ENCODE measurements around the gene SUSD1. TPM values are rescaled to one million over a fixed set of nuclear protein-coding genes. Genes with fewer than 3 reads are reported as not detected.
"Not testable (repeated sequence)": the region's sequence is repeated elsewhere in the genome, so short reads cannot be mapped to it uniquely, and the experiment has no call there.

The SUSD1 gene
- total RNA-seq, 1 donor from 2014 or later = 7.6 TPM

GRCh38 chr9:112140936-112141335 lies 34.2 kb downstream of the SUSD1 start:
- H3K27me3 Mint-ChIP-seq (ENCODE audit: low read depth) = no peaks in the 10 kb centered on the region
- intact Hi-C loops (cut with micrococcal nuclease) = no loop called here
- no peak for DNase-seq (ENCODE audit: low spot score)
- no peaks in the 10 kb centered on the region for H3K4me1 Mint-ChIP-seq (ENCODE audit: low read depth)
- no peaks in the 10 kb centered on the region for H3K9me3 Mint-ChIP-seq
- H3K36me3 Mint-ChIP-seq (ENCODE audit: low read depth) = peaks cover 14% of the 10 kb centered on the region
- H3K27ac Mint-ChIP-seq = no peak overlapping the region
- H3K4me3 Mint-ChIP-seq (ENCODE audit: low read depth) = no peak overlapping the region

GRCh38 chr9:112137066-112137465 lies 38.0 kb downstream of the SUSD1 start:
- Mint-ChIP-seq H3K27me3 (ENCODE audit: low read depth) (no peaks in the 10 kb centered on the region), H3K4me3 (ENCODE audit: low read depth) (no peak overlapping the region), H3K9me3 (no peaks in the 10 kb centered on the region), H3K4me1 (ENCODE audit: low read depth) (peaks cover 2% of the 10 kb centered on the region), H3K36me3 (ENCODE audit: low read depth) (peaks cover 16% of the 10 kb centered on the region), H3K27ac (no peak overlapping the region)
- intact Hi-C loops (cut with micrococcal nuclease) = no loop called here
- DNase-seq (ENCODE audit: low spot score) = no peak

- H3K9me3 Mint-ChIP-seq = no peaks in the 10 kb centered on the region
- no peak overlapping the region for H3K27ac Mint-ChIP-seq
- no peak overlapping the region for H3K4me3 Mint-ChIP-seq (ENCODE audit: low read depth)
- no peak for DNase-seq (ENCODE audit: low spot score)
- H3K36me3 Mint-ChIP-seq (ENCODE audit: low read depth) = peaks cover 16% of the 10 kb centered on the region
- H3K4me1 Mint-ChIP-seq (ENCODE audit: low read depth) = peaks cover 2% of the 10 kb centered on the region
- intact Hi-C loops (cut with micrococcal nuclease) = no loop called here
- H3K27me3 Mint-ChIP-seq (ENCODE audit: low read depth) = no peaks in the 10 kb centered on the region
Measured at GRCh38 chr9:112135706-112136105, 39.4 kb downstream of the SUSD1 start.

GRCh38 chr9:112133806-112134205 lies 41.3 kb downstream of the SUSD1 start:
- H3K27me3 Mint-ChIP-seq (ENCODE audit: low read depth); H3K27ac Mint-ChIP-seq; H3K4me1 Mint-ChIP-seq (ENCODE audit: low read depth): not testable (repeated sequence)

GRCh38 chr9:112132356-112132755 lies 42.7 kb downstream of the SUSD1 start:
- no peak overlapping the region for H3K4me3 Mint-ChIP-seq (ENCODE audit: low read depth)
- DNase-seq (ENCODE audit: low spot score) = no peak
- no peaks in the 10 kb centered on the region for H3K27me3 Mint-ChIP-seq (ENCODE audit: low read depth)
- no peaks in the 10 kb centered on the region for H3K9me3 Mint-ChIP-seq
- H3K27ac Mint-ChIP-seq = no peak overlapping the region
- intact Hi-C loops (cut with micrococcal nuclease) = no loop called here
- H3K4me1 Mint-ChIP-seq (ENCODE audit: low read depth) = peaks cover 2% of the 10 kb centered on the region
- peaks cover 16% of the 10 kb centered on the region for H3K36me3 Mint-ChIP-seq (ENCODE audit: low read depth)

More at GRCh38 chr9:112133806-112134205, 41.3 kb downstream of the SUSD1 start:
- H3K9me3 Mint-ChIP-seq; H3K4me3 Mint-ChIP-seq (ENCODE audit: low read depth); DNase-seq (ENCODE audit: low spot score); intact Hi-C loops (cut with micrococcal nuclease): not testable (repeated sequence)
- peaks cover 16% of the 10 kb centered on the region for H3K36me3 Mint-ChIP-seq (ENCODE audit: low read depth)

GRCh38 chr9:112130997-112131396 lies 44.1 kb downstream of the SUSD1 start:
- Mint-ChIP-seq H3K9me3 (no peaks in the 10 kb centered on the region), H3K27ac (no peak overlapping the region), H3K36me3 (ENCODE audit: low read depth) (peaks cover 16% of the 10 kb centered on the region), H3K4me3 (ENCODE audit: low read depth) (no peak overlapping the region), H3K27me3 (ENCODE audit: low read depth) (no peaks in the 10 kb centered on the region), H3K4me1 (ENCODE audit: low read depth) (peaks cover 2% of the 10 kb centered on the region)
- no peak for DNase-seq (ENCODE audit: low spot score)
- intact Hi-C loops (cut with micrococcal nuclease) = no loop called here

GRCh38 chr9:112130347-112130746 lies 44.8 kb downstream of the SUSD1 start:
- H3K27me3 Mint-ChIP-seq (ENCODE audit: low read depth) = no peaks in the 10 kb centered on the region
- H3K9me3 Mint-ChIP-seq = no peaks in the 10 kb centered on the region
- no peak for DNase-seq (ENCODE audit: low spot score)
- intact Hi-C loops (cut with micrococcal nuclease) = no loop called here
- H3K27ac Mint-ChIP-seq = no peak overlapping the region
- peaks cover 2% of the 10 kb centered on the region for H3K4me1 Mint-ChIP-seq (ENCODE audit: low read depth)
- no peak overlapping the region for H3K4me3 Mint-ChIP-seq (ENCODE audit: low read depth)
- peaks cover 16% of the 10 kb centered on the region for H3K36me3 Mint-ChIP-seq (ENCODE audit: low read depth)

GRCh38 chr9:112129246-112129645 lies 45.9 kb downstream of the SUSD1 start:
- no peak for DNase-seq (ENCODE audit: low spot score)
- Mint-ChIP-seq H3K4me1 (ENCODE audit: low read depth) (peaks cover 2% of the 10 kb centered on the region), H3K27ac (no peak overlapping the region), H3K9me3 (no peaks in the 10 kb centered on the region), H3K4me3 (ENCODE audit: low read depth) (no peak overlapping the region), H3K36me3 (ENCODE audit: low read depth) (peaks cover 14% of the 10 kb centered on the region), H3K27me3 (ENCODE audit: low read depth) (no peaks in the 10 kb centered on the region)
- intact Hi-C loops (cut with micrococcal nuclease) = no loop called here

- H3K4me1 Mint-ChIP-seq (ENCODE audit: low read depth); intact Hi-C loops (cut with micrococcal nuclease); H3K4me3 Mint-ChIP-seq (ENCODE audit: low read depth); H3K36me3 Mint-ChIP-seq (ENCODE audit: low read depth); H3K27me3 Mint-ChIP-seq (ENCODE audit: low read depth); H3K9me3 Mint-ChIP-seq; H3K27ac Mint-ChIP-seq; DNase-seq (ENCODE audit: low spot score): not testable (repeated sequence)
Measured at GRCh38 chr9:112128399-112128798, 46.7 kb downstream of the SUSD1 start.

GRCh38 chr9:112127281-112127680 lies 47.8 kb downstream of the SUSD1 start:
- intact Hi-C loops (cut with micrococcal nuclease) = no loop called here
- H3K27ac Mint-ChIP-seq = no peak overlapping the region
- peaks cover 10% of the 10 kb centered on the region for H3K36me3 Mint-ChIP-seq (ENCODE audit: low read depth)
- no peak overlapping the region for H3K4me3 Mint-ChIP-seq (ENCODE audit: low read depth)
- DNase-seq (ENCODE audit: low spot score) = no peak
- peaks cover 3% of the 10 kb centered on the region for H3K4me1 Mint-ChIP-seq (ENCODE audit: low read depth)
- no peaks in the 10 kb centered on the region for H3K9me3 Mint-ChIP-seq
- no peaks in the 10 kb centered on the region for H3K27me3 Mint-ChIP-seq (ENCODE audit: low read depth)

GRCh38 chr9:112125951-112126388 lies 49.1 kb downstream of the SUSD1 start:
- peaks cover 17% of the 10 kb centered on the region for H3K36me3 Mint-ChIP-seq (ENCODE audit: low read depth)
- intact Hi-C loops (cut with micrococcal nuclease) = no loop called here
- no peak overlapping the region for H3K4me3 Mint-ChIP-seq (ENCODE audit: low read depth)
- H3K27ac Mint-ChIP-seq = no peak overlapping the region
- H3K27me3 Mint-ChIP-seq (ENCODE audit: low read depth) = no peaks in the 10 kb centered on the region
- no peak for DNase-seq (ENCODE audit: low spot score)
- H3K4me1 Mint-ChIP-seq (ENCODE audit: low read depth) = peaks cover 3% of the 10 kb centered on the region
- H3K9me3 Mint-ChIP-seq = no peaks in the 10 kb centered on the region

- no peaks in the 10 kb centered on the region for H3K27me3 Mint-ChIP-seq (ENCODE audit: low read depth)
- intact Hi-C loops (cut with micrococcal nuclease) = no loop called here
- no peak overlapping the region for H3K4me3 Mint-ChIP-seq (ENCODE audit: low read depth)
- H3K27ac Mint-ChIP-seq = no peak overlapping the region
- DNase-seq (ENCODE audit: low spot score) = no peak
- H3K4me1 Mint-ChIP-seq (ENCODE audit: low read depth) = peaks cover 5% of the 10 kb centered on the region
- no peaks in the 10 kb centered on the region for H3K9me3 Mint-ChIP-seq
- peaks cover 17% of the 10 kb centered on the region for H3K36me3 Mint-ChIP-seq (ENCODE audit: low read depth)
Measured at GRCh38 chr9:112124156-112124555, 50.9 kb downstream of the SUSD1 start.

- no peak overlapping the region for H3K4me3 Mint-ChIP-seq (ENCODE audit: low read depth)
- no peak for DNase-seq (ENCODE audit: low spot score)
- H3K36me3 Mint-ChIP-seq (ENCODE audit: low read depth) = peaks cover 17% of the 10 kb centered on the region
- intact Hi-C loops (cut with micrococcal nuclease) = no loop called here
- H3K27me3 Mint-ChIP-seq (ENCODE audit: low read depth) = no peaks in the 10 kb centered on the region
- no peaks in the 10 kb centered on the region for H3K9me3 Mint-ChIP-seq
- H3K4me1 Mint-ChIP-seq (ENCODE audit: low read depth) = peaks cover 5% of the 10 kb centered on the region
- H3K27ac Mint-ChIP-seq = no peak overlapping the region
Measured at GRCh38 chr9:112121633-112122032, 53.5 kb downstream of the SUSD1 start.

- H3K27me3 Mint-ChIP-seq (ENCODE audit: low read depth) = no peaks in the 10 kb centered on the region
- no peak overlapping the region for H3K27ac Mint-ChIP-seq
- no peaks in the 10 kb centered on the region for H3K9me3 Mint-ChIP-seq
- peaks cover 5% of the 10 kb centered on the region for H3K4me1 Mint-ChIP-seq (ENCODE audit: low read depth)
- DNase-seq (ENCODE audit: low spot score) = no peak
- no peak overlapping the region for H3K4me3 Mint-ChIP-seq (ENCODE audit: low read depth)
- H3K36me3 Mint-ChIP-seq (ENCODE audit: low read depth) = peaks cover 17% of the 10 kb centered on the region
- intact Hi-C loops (cut with micrococcal nuclease) = no loop called here
Measured at GRCh38 chr9:112120439-112120925, 54.6 kb downstream of the SUSD1 start.

Measured in activated T-helper 2 cell treated with anti-CD3 and anti-CD28 coated beads, Interferon-gamma antibody, Interleukin-2, Interleukin-4, amounts not matched to agents 10 μg/mL and 5 μg/mL and 100 μg/mL, durations not matched to agents 14 hours and 24 hours and 36 hours (primary cell).